RPMI7951 (cell line): ENCODE measurements around the gene GRM4. TPM values are rescaled to one million over a fixed set of nuclear protein-coding genes. Genes with fewer than 3 reads are reported as not detected.
"Not testable (repeated sequence)": the region's sequence is repeated elsewhere in the genome, so short reads cannot be mapped to it uniquely, and the experiment has no call there.

Experiments
- DNase-seq: peaks from one replicate; pipeline ENCODE4 v3.0.0-alpha.2; 2012; ENCODE audit warnings: low read depth
- total RNA-seq: library from RNA; depleted of rRNA; stranded (reverse); fragments of >200 nt; shearing (Covaris generic); gene quantifications from 2 replicates; pipeline ENCODE4 v1.2.3, GENCODE V29; 2014; rRNA removed

Gene GRM4
- total RNA-seq, result not detected in 2 replicates

- no peak for DNase-seq
These were observed at the start of gene GRM4 for GRCh38 chr6:34146021-34146782. Gene GRM4 (minus strand): TSS chr6:34146087. CDS start chr6:34133496, 12,591 bp downstream.

- no peak for DNase-seq
These were observed 48.9 kb upstream of the GRM4 start for GRCh38 chr6:34194772-34195171.

- DNase-seq, result no peak
These were observed 44.7 kb upstream of the GRM4 start for GRCh38 chr6:34190504-34191122.

GRCh38 chr6:34189806-34190503 lies 44.1 kb upstream of the GRM4 start:
- DNase-seq, result no peak

- not testable (repeated sequence) for DNase-seq
These were observed 38.8 kb upstream of the GRM4 start for GRCh38 chr6:34184726-34185125.

- peak; percentile 26 for DNase-seq
These were observed 37.1 kb upstream of the GRM4 start for GRCh38 chr6:34182751-34183531.

- DNase-seq, result no peak
These were observed 36.0 kb upstream of the GRM4 start for GRCh38 chr6:34181908-34182307.

GRCh38 chr6:34179106-34179720 lies 33.3 kb upstream of the GRM4 start:
- DNase-seq, result no peak

- no peak for DNase-seq
These were observed 32.6 kb upstream of the GRM4 start for GRCh38 chr6:34178357-34179105.

- DNase-seq, result no peak
These were observed 31.3 kb upstream of the GRM4 start for GRCh38 chr6:34177181-34177591.

- DNase-seq, result no peak
These were observed 30.6 kb upstream of the GRM4 start for GRCh38 chr6:34176261-34177031.

GRCh38 chr6:34174846-34175399 lies 29.0 kb upstream of the GRM4 start:
- DNase-seq, result no peak

- no peak for DNase-seq
These were observed 27.3 kb upstream of the GRM4 start for GRCh38 chr6:34172961-34173775.

- DNase-seq, result no peak
These were observed 24.5 kb upstream of the GRM4 start for GRCh38 chr6:34170346-34170745.

GRCh38 chr6:34169897-34170296 lies 24.0 kb upstream of the GRM4 start:
- DNase-seq, result no peak

GRCh38 chr6:34161857-34162515 lies 16.1 kb upstream of the GRM4 start:
- no peak for DNase-seq

- no peak for DNase-seq
These were observed 14.0 kb upstream of the GRM4 start for GRCh38 chr6:34159844-34160243.

GRCh38 chr6:34158876-34159275 lies 13.0 kb upstream of the GRM4 start:
- no peak for DNase-seq
